WTC11 (cell line): Measurements from ENCODE around the gene MUSTN1. TPM values are rescaled to one million over a fixed set of nuclear protein-coding genes. Genes with fewer than 3 reads are reported as not detected.

Experiments
- ATAC-seq: fragments of 200-7000 bp; cut with Tn5 transposase; 2 replicates; pipeline ENCODE4 v1.10.0; 2021; ENCODE audit warnings: mild to moderate bottlenecking, moderate library complexity
- CTCF ChIA-PET: fragments of 300-600 bp; sonication (Branson Sonifier 250); formaldehyde crosslinking; loops from one replicate; lab custom pipeline; 2021; ENCODE audit warnings: antibody characterized with exemption; lab: Charles Lee
- POLR2A ChIA-PET: fragments of 350-600 bp; sonication (Branson Sonifier 250); formaldehyde crosslinking; loops from one replicate; lab custom pipeline; 2021; ENCODE audit warnings: antibody characterized with exemption; lab: Charles Lee
- DNase-seq: peaks from one replicate; pipeline ENCODE4 v3.0.0; 2021; ENCODE audit warnings: low spot score
- H3K27ac Mint-ChIP-seq: 2 replicates; pipeline ENCODE4 v1.8.0; 2021; ENCODE audit warnings: mixed read lengths
- H3K27me3 Mint-ChIP-seq: 2 replicates; pipeline ENCODE4 v1.8.0; 2021; ENCODE audit warnings: low read depth, mild to moderate bottlenecking, moderate library complexity, mixed read lengths
- H3K36me3 Mint-ChIP-seq: 2 replicates; pipeline ENCODE4 v1.8.0; 2021; ENCODE audit warnings: mixed read lengths
- H3K4me1 Mint-ChIP-seq: 2 replicates; pipeline ENCODE4 v1.8.0; 2022; ENCODE audit warnings: mixed read lengths
- H3K4me3 Mint-ChIP-seq: 2 replicates; pipeline ENCODE4 v1.8.0; 2021; ENCODE audit warnings: mild to moderate bottlenecking, moderate library complexity, mixed read lengths
- H3K9me3 Mint-ChIP-seq: 2 replicates; pipeline ENCODE4 v1.8.0; 2021; ENCODE audit warnings: mixed read lengths
- ATF2 ChIP-seq: sonication (generic); formaldehyde crosslinking; IDR thresholded peaks from 2 replicates; pipeline ENCODE4 v1.8.1; 2022; ENCODE audit warnings: low read depth, missing genetic modification reagents, borderline replicate concordance
- CREB1 ChIP-seq: sonication (generic); formaldehyde crosslinking; IDR thresholded peaks from 2 replicates; pipeline ENCODE4 v1.8.0; 2023; ENCODE audit warnings: mild to moderate bottlenecking, missing genetic modification reagents
- CTCF ChIP-seq: fragments of 200-600 bp; IDR thresholded peaks from 2 replicates; pipeline ENCODE4 v1.8.0; 2022; ENCODE audit warnings: antibody characterized with exemption
- E2F1 ChIP-seq: sonication (generic); formaldehyde crosslinking; IDR thresholded peaks from 2 replicates; pipeline ENCODE4 v1.8.0; 2022; ENCODE audit warnings: mild to moderate bottlenecking, missing genetic modification reagents
- EMX1 ChIP-seq: fragments of 250-450 bp; sonication (Bioruptor Pico); IDR thresholded peaks from 2 replicates; pipeline ENCODE4 v1.8.0; 2021; ENCODE audit warnings: mild to moderate bottlenecking
- ESRRA ChIP-seq: sonication (generic); formaldehyde crosslinking; IDR thresholded peaks from 2 replicates; pipeline ENCODE4 v1.8.1; 2022; ENCODE audit warnings: mild to moderate bottlenecking, missing genetic modification reagents, borderline replicate concordance
- FOXJ3 ChIP-seq: sonication (generic); formaldehyde crosslinking; IDR thresholded peaks from 2 replicates; pipeline ENCODE4 v1.9.0; 2021; ENCODE audit warnings: missing genetic modification reagents, mild to moderate bottlenecking, borderline replicate concordance
- FOXK1 ChIP-seq: sonication (generic); formaldehyde crosslinking; IDR thresholded peaks from 2 replicates; pipeline ENCODE4 v1.8.0; 2022; ENCODE audit warnings: mild to moderate bottlenecking, moderate library complexity, missing genetic modification reagents
- GABPB1 ChIP-seq: sonication (generic); formaldehyde crosslinking; IDR thresholded peaks from 2 replicates; pipeline ENCODE4 v1.8.1; 2023; ENCODE audit warnings: mild to moderate bottlenecking, missing genetic modification reagents
- GTF2I ChIP-seq: fragments of 250-450 bp; sonication (Bioruptor Pico); conservative IDR thresholded peaks from 2 replicates; pipeline ENCODE4 v1.4.0; 2021; ENCODE audit warnings: mild to moderate bottlenecking
- NFATC4 ChIP-seq: fragments of 250-450 bp; sonication (Bioruptor Pico); IDR thresholded peaks from 2 replicates; pipeline ENCODE4 v1.9.0; 2021; ENCODE audit warnings: mild to moderate bottlenecking
- NR3C1 ChIP-seq: sonication (generic); formaldehyde crosslinking; conservative IDR thresholded peaks from 2 replicates; pipeline ENCODE4 v1.8.1; 2023; ENCODE audit warnings: low read depth, mild to moderate bottlenecking, missing genetic modification reagents
- SMAD4 ChIP-seq: sonication (generic); formaldehyde crosslinking; IDR thresholded peaks from 2 replicates; pipeline ENCODE4 v1.8.0; 2022; ENCODE audit warnings: mild to moderate bottlenecking, missing genetic modification reagents
- TEAD1 ChIP-seq: sonication (generic); formaldehyde crosslinking; IDR thresholded peaks from 2 replicates; pipeline ENCODE4 v1.8.0; 2022; ENCODE audit warnings: mild to moderate bottlenecking, missing genetic modification reagents
- USF1 ChIP-seq: sonication (generic); formaldehyde crosslinking; IDR thresholded peaks from 2 replicates; pipeline ENCODE4 v1.8.0; 2022; ENCODE audit warnings: mild to moderate bottlenecking, missing genetic modification reagents
- ZNF425 ChIP-seq: fragments of 250-450 bp; sonication (Bioruptor Pico); conservative IDR thresholded peaks from 2 replicates; pipeline ENCODE4 v1.9.0; 2021; ENCODE audit warnings: mild to moderate bottlenecking
- ZNF512 ChIP-seq: sonication (generic); formaldehyde crosslinking; IDR thresholded peaks from 2 replicates; pipeline ENCODE4 v1.8.1; 2022; ENCODE audit warnings: missing genetic modification reagents, borderline replicate concordance
- ZNF532 ChIP-seq: fragments of 250-450 bp; sonication (Bioruptor Pico); IDR thresholded peaks from 2 replicates; pipeline ENCODE4 v1.9.0; 2021; ENCODE audit warnings: mild to moderate bottlenecking, borderline replicate concordance
- ZNF671 ChIP-seq: fragments of 250-450 bp; sonication (Bioruptor Pico); IDR thresholded peaks from 2 replicates; pipeline ENCODE4 v1.8.0; 2021; ENCODE audit warnings: mild to moderate bottlenecking
- total RNA-seq: library from RNA; stranded (reverse); gene quantifications from 3 replicates; pipeline ENCODE4 v1.2.3, GENCODE V29; 2021

The MUSTN1 gene
- total RNA-seq, 1 experiment from 2014 or later: 4.2 TPM

- H3K27ac Mint-ChIP-seq: no peak overlapping the region
- H3K4me3 Mint-ChIP-seq: no peak overlapping the region
- peaks cover 24% of the 10 kb centered on the region for H3K36me3 Mint-ChIP-seq
- CTCF ChIA-PET: interaction anchor here (0.6 to 1.8 kb wide), 18 partner anchors 15 to 263 kb away, joined by 3 to 7 read pairs (median 4); partner anchors contain the start of gene STIMATE
- no peaks in the 10 kb centered on the region for H3K27me3 Mint-ChIP-seq
- peaks cover 3% of the 10 kb centered on the region; the same call in 1 of the 2 replicates for H3K4me1 Mint-ChIP-seq
- TF ChIP-seq CTCF: peak; percentile 73
- no peak for TF ChIP-seq USF1 (CRISPR knock-in tag)
- TF ChIP-seq FOXJ3 (CRISPR knock-in tag): no peak
- TF ChIP-seq SMAD4 (CRISPR knock-in tag): no peak
- TF ChIP-seq GTF2I (CRISPR knock-in tag): no peak
- TF ChIP-seq, all 79 proteins: peak for 1
- no peaks in the 10 kb centered on the region for H3K9me3 Mint-ChIP-seq
- DNase-seq (peak; percentile 64), ATAC-seq (peak; percentile 96)
- POLR2A ChIA-PET: interaction anchor here (0.6 kb wide), 1 partner anchor 70 kb away, joined by 3 read pairs; no protein-coding TSS in a partner anchor
These were observed 16.5 kb upstream of the MUSTN1 start for GRCh38 chr3:52851348-52851747.

- Mint-ChIP-seq H3K9me3 (no peaks in the 10 kb centered on the region), H3K27ac (no peak overlapping the region), H3K4me3 (no peak overlapping the region), H3K4me1 (peaks cover 3% of the 10 kb centered on the region; the same call in 1 of the 2 replicates), H3K36me3 (peaks cover 24% of the 10 kb centered on the region), H3K27me3 (no peaks in the 10 kb centered on the region)
- CTCF ChIA-PET: interaction anchor here (0.9 to 1.8 kb wide), 4 partner anchors 11 to 131 kb away, joined by 3 to 7 read pairs (median 3); partner anchors contain the start of gene MUSTN1
- POLR2A ChIA-PET: no interaction called here
- DNase-seq (no peak), ATAC-seq (no peak)
- TF ChIP-seq TEAD1 (CRISPR knock-in tag) (no peak), GABPB1 (no peak), E2F1 (CRISPR knock-in tag) (no peak), FOXK1 (CRISPR knock-in tag) (no peak), ATF2 (CRISPR knock-in tag) (no peak), ZNF532 (CRISPR knock-in tag) (no peak), NR3C1 (CRISPR knock-in tag) (no peak), ZNF425 (CRISPR knock-in tag) (no peak), CREB1 (CRISPR knock-in tag) (no peak), ZNF512 (CRISPR knock-in tag) (no peak), EMX1 (CRISPR knock-in tag) (no peak), GTF2I (CRISPR knock-in tag) (no peak), ESRRA (CRISPR knock-in tag) (no peak), NFATC4 (CRISPR knock-in tag) (no peak), ZNF671 (CRISPR knock-in tag) (no peak)
These were observed 14.8 kb upstream of the MUSTN1 start for GRCh38 chr3:52849656-52850055.
